Kidney (tissue), 14 donors: ENCODE results near the gene ERCC8. TPM values are rescaled to one million over a fixed set of nuclear protein-coding genes. Genes with fewer than 3 reads are reported as not detected.

Experiments used
- DNase-seq, 5 donors: peaks; one replicate each; pipeline ENCODE4 v3.0.0-alpha.2; 2013 to 2020
- FAIRE-seq: peaks from 2 replicates; lab custom pipeline; 2012; peaks lifted over from hg19 to GRCh38; lab: Jason Lieb, UNC
- H3K27ac ChIP-seq, 2 donors: one replicate each; pipeline ENCODE4 v1.7.0; 2013; ENCODE audit warnings: low read depth in 2 of 2, low read length in 2 of 2, inconsistent platforms in 1 of 2
- H3K27me3 ChIP-seq: one replicate; pipeline ENCODE4 v1.7.1; 2013; ENCODE audit warnings: low read length, inconsistent platforms; ENCODE audit not compliant: control insufficient read depth, insufficient read depth
- H3K36me3 ChIP-seq, 3 donors: one replicate each; pipeline versions ENCODE4 v1.7.0 to v1.7.1; 2013; ENCODE audit warnings: low read length in 3 of 3, control low read depth in 1 of 3, inconsistent platforms in 1 of 3; ENCODE audit not compliant: insufficient read depth in 3 of 3, control insufficient read depth in 2 of 3
- H3K4me1 ChIP-seq, 3 donors: one replicate each; pipeline versions ENCODE4 v1.7.0 to v1.7.1; 2013; ENCODE audit warnings: low read length in 3 of 3, inconsistent platforms in 1 of 3, low read depth in 1 of 3; ENCODE audit not compliant: control insufficient read depth in 2 of 3, insufficient read depth in 2 of 3
- H3K4me3 ChIP-seq, 3 donors: one replicate each; pipeline versions ENCODE4 v1.7.0 to v1.8.1; 2013; ENCODE audit warnings: low read length in 3 of 3, control low read depth in 1 of 3, inconsistent platforms in 1 of 3
- H3K9ac ChIP-seq, 3 donors: one replicate each; pipeline versions ENCODE4 v1.7.0 to v1.7.1; 2013; ENCODE audit warnings: low read length in 3 of 3, control low read depth in 1 of 3, inconsistent platforms in 1 of 3
- H3K9me3 ChIP-seq, 3 donors: one replicate each; pipeline versions ENCODE4 v1.7.0 to v1.7.1; 2013; ENCODE audit warnings: low read length in 3 of 3, control low read depth in 1 of 3, inconsistent platforms in 1 of 3; ENCODE audit not compliant: control insufficient read depth in 2 of 3, insufficient read depth in 1 of 3
- intact Hi-C: fragments of 100-400 bp; cut with DNase I; formaldehyde crosslinking; loops from one replicate; pipeline ENCODE4 v1.11.1; 2022
- polyA plus RNA-seq: library from polyadenylated mRNA; stranded (reverse); fragments of 350-450 nt; fragmentation: Illumina TruSeq; extraction: RNeasy Lipid Tissue Mini Kit (QIAGEN cat#74804); gene quantifications from one replicate; pipeline ENCODE4 v1.2.3, GENCODE V29; 2014; ENCODE audit warnings: low read depth, low replicate concordance; ENCODE audit not compliant: insufficient read depth
- total RNA-seq: library from RNA; stranded (reverse); fragmentation: NEBNext Ultra II Directional; extraction: Animal tissue kit (Norgen Biotek cat#: 25700); gene quantifications from one replicate; pipeline ENCODE4 v1.2.1, GENCODE V29; 2021
- TF ChIP-seq, protein P1 (sequence below): IDR thresholded peaks from 3 replicates; pipeline ENCODE4 v1.5.1; 2012; ENCODE audit warnings: mild to moderate bottlenecking, moderate library complexity, borderline replicate concordance; ENCODE audit not compliant: insufficient read depth; ENCODE audit errors: extremely low read depth
- donor health status: control.
- donor health status: control.
- donor health status: control.
- donor health status: control.
- donor health status: control.
- donor health status: DM: yes; HTN: yes; CAD: no.
- donor health status: Normal renal cell carcinoma (clear cell type).

The ERCC8 gene
- total and polyA plus RNA-seq, 2 donors from 2014 or later, result 6.6 to 11.5 TPM

DNA sequence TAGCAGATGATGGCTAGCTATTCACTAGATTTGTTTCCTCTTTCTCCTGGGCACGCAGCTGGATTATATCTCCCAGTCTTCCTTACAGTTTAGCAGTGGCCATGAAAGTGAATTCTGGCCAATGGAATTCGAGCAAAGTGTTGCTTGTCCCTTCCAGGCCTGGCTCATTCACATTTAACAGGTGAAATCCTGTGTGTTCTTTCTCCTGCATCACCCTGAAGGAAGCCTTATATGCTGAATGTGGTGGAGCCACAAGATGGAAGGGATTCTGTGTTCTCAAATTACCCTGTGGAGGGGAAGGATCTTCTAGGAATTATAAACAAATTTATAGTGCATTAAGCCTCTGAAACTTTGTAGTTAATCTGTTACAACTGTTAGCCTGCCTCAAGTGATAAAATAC, 92.6 kb downstream of the ERCC8 start:
- Histone ChIP-seq H3K4me1 (no peaks in the 10 kb centered on the region), H3K9me3 (no peaks in the 10 kb centered on the region), H3K27me3 (no peaks in the 10 kb centered on the region), H3K9ac (no peak overlapping the region), H3K27ac (no peak overlapping the region), H3K4me3 (no peak overlapping the region), H3K36me3 (no peaks in the 10 kb centered on the region)
- DNase-seq (no peak), FAIRE-seq (no peak)
- TF ChIP-seq, protein P1, sequence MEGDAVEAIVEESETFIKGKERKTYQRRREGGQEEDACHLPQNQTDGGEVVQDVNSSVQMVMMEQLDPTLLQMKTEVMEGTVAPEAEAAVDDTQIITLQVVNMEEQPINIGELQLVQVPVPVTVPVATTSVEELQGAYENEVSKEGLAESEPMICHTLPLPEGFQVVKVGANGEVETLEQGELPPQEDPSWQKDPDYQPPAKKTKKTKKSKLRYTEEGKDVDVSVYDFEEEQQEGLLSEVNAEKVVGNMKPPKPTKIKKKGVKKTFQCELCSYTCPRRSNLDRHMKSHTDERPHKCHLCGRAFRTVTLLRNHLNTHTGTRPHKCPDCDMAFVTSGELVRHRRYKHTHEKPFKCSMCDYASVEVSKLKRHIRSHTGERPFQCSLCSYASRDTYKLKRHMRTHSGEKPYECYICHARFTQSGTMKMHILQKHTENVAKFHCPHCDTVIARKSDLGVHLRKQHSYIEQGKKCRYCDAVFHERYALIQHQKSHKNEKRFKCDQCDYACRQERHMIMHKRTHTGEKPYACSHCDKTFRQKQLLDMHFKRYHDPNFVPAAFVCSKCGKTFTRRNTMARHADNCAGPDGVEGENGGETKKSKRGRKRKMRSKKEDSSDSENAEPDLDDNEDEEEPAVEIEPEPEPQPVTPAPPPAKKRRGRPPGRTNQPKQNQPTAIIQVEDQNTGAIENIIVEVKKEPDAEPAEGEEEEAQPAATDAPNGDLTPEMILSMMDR, result no peak
- intact Hi-C loops, result no loop called here

DNA sequence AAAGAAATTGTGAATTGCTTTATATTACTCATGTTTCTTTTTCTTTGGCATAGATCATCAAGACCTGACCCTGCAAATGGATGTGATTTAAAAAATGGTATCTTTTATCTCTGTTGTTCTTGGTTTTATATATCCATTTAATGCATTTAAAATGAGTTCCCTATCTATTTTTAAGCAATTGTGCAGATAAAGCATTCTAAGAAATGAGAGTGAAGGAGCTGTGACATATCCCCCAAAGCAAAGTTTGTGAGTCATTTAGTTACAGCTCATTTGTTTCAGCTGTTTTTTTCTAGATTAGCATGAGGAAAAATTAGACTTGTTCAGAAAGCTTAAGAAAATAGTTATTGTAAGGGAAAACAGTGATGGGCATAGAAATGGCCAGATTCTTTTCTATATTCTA, 93.2 kb downstream of the ERCC8 start:
- Histone ChIP-seq H3K27me3 (no peaks in the 10 kb centered on the region), H3K36me3 (no peaks in the 10 kb centered on the region), H3K4me3 (no peak overlapping the region), H3K9me3 (no peaks in the 10 kb centered on the region), H3K27ac (no peak overlapping the region), H3K4me1 (no peaks in the 10 kb centered on the region), H3K9ac (no peak overlapping the region)
- FAIRE-seq (no peak), DNase-seq (no peak)
- intact Hi-C loops, result no loop called here
- TF ChIP-seq, protein P1, result no peak

DNA sequence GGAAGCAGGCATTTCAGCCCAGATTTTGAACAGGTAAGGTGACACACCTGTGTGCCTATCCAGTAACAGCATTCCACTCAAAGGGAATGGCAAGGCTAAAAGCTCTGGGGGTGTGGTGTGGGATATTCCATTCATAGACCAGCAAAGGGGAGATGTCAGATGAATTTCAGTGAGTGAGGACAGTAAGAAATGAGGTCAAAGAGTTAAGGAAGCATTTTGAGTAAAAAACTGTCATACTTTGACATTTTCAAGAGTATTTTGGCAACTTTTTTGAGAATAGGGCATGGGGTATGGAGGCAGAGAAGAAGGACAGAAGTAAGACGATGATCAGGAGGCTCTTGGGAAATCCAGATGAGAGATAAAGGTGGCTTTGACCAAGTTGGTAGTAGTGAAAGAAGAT, 98.6 kb downstream of the ERCC8 start:
- FAIRE-seq, result no peak
- no peak overlapping the region for H3K9ac ChIP-seq
- H3K4me1 ChIP-seq, result no peaks in the 10 kb centered on the region
- no peak overlapping the region for H3K27ac ChIP-seq
- intact Hi-C loops, result no loop called here
- TF ChIP-seq, protein P1, result no peak
- peaks cover 5% of the 10 kb centered on the region for H3K27me3 ChIP-seq
- DNase-seq, result no peak
- H3K36me3 ChIP-seq, result no peaks in the 10 kb centered on the region
- no peak overlapping the region for H3K4me3 ChIP-seq
- no peaks in the 10 kb centered on the region for H3K9me3 ChIP-seq
